HEK293 (cell line): Measurements from ENCODE around the gene MARCHF7.

ENCODE experiments used
- CTCF ChIA-PET: fragments of 350-600 bp; formaldehyde crosslinking; extraction: SDS; loops from one replicate; lab custom pipeline; 2021; ENCODE audit warnings: antibody characterized with exemption; lab: Yijun Ruan, JAX
- POLR2A ChIA-PET: fragments of 300-600 bp; formaldehyde crosslinking; extraction: SDS; loops from one replicate; lab custom pipeline; 2020; ENCODE audit warnings: antibody characterized with exemption, inconsistent platforms; lab: Yijun Ruan, JAX
- H3K27ac ChIP-seq: fragments of 200-500 bp; sonication (Bioruptor generic); 2 replicates; pipeline ENCODE4 v1.5.1; 2014; ENCODE audit warnings: low read depth, low read length, control low read depth, inconsistent platforms; ENCODE audit errors: extremely low read depth
- H3K36me3 ChIP-seq, 2 experiments: fragments of 200-500 bp in 1 of 2; sonication (Bioruptor generic) in 1 of 2; 1 replicate in 1 of 2; 2 replicates in 1 of 2; pipeline ENCODE4 v1.5.1; 2014 to 2017; ENCODE audit warnings: inconsistent platforms in 2 of 2, low read length in 2 of 2; ENCODE audit not compliant: control insufficient read depth in 2 of 2, insufficient read depth in 1 of 2
- H3K4me1 ChIP-seq: fragments of 200-500 bp; sonication (Bioruptor generic); 2 replicates; pipeline ENCODE4 v1.5.1; 2014; ENCODE audit warnings: mild to moderate bottlenecking, low read length, inconsistent platforms; ENCODE audit not compliant: control insufficient read depth, insufficient read depth
- H3K4me3 ChIP-seq: 2 replicates; pipeline ENCODE4 v1.5.1; 2011; ENCODE audit warnings: low read depth, mild to moderate bottlenecking, control low read depth, low read length, moderate library complexity
- H3K9me3 ChIP-seq: fragments of 200-500 bp; sonication (Bioruptor generic); 2 replicates; pipeline ENCODE4 v1.5.1; 2014; ENCODE audit warnings: low read depth, low read length, inconsistent platforms; ENCODE audit not compliant: control insufficient read depth, insufficient read depth
- CTCF ChIP-seq: fragments of 450-650 bp; formaldehyde crosslinking; IDR thresholded peaks from 2 replicates; pipeline ENCODE4 v1.5.1; 2016; ENCODE audit warnings: missing biosample characterization, missing genetic modification characterization
- FEZF1 ChIP-seq: fragments of 450-650 bp; formaldehyde crosslinking; IDR thresholded peaks from 2 replicates; pipeline ENCODE4 v1.5.1; 2016; ENCODE audit warnings: missing biosample characterization, missing genetic modification characterization
- GLIS1 ChIP-seq: fragments of 450-650 bp; formaldehyde crosslinking; IDR thresholded peaks from 2 replicates; pipeline ENCODE4 v1.5.1; 2016; ENCODE audit warnings: missing biosample characterization, missing genetic modification characterization
- GLIS2 ChIP-seq: fragments of 450-650 bp; formaldehyde crosslinking; IDR thresholded peaks from 2 replicates; pipeline ENCODE4 v1.5.1; 2016; ENCODE audit warnings: missing biosample characterization, missing genetic modification characterization
- SP7 ChIP-seq: fragments of 450-650 bp; formaldehyde crosslinking; IDR thresholded peaks from 2 replicates; pipeline ENCODE4 v1.5.1; 2016; ENCODE audit warnings: missing biosample characterization, missing genetic modification characterization
- YY1 ChIP-seq: fragments of 450-650 bp; formaldehyde crosslinking; IDR thresholded peaks from 2 replicates; pipeline ENCODE4 v1.5.1; 2018; ENCODE audit warnings: missing biosample characterization, missing genetic modification characterization
- ZBTB26 ChIP-seq: fragments of 450-650 bp; formaldehyde crosslinking; optimal IDR thresholded peaks from 2 replicates; pipeline ENCODE3; 2016; ENCODE audit warnings: missing biosample characterization, mild to moderate bottlenecking, missing genetic modification characterization
- ZBTB49 ChIP-seq: fragments of 450-650 bp; formaldehyde crosslinking; IDR thresholded peaks from 2 replicates; pipeline ENCODE4 v1.5.1; 2016; ENCODE audit warnings: missing biosample characterization, missing genetic modification characterization, low read depth
- ZNF114 ChIP-seq: fragments of 450-650 bp; formaldehyde crosslinking; IDR thresholded peaks from 2 replicates; pipeline ENCODE4 v1.5.0; 2017; ENCODE audit warnings: missing biosample characterization, missing genetic modification characterization
- ZNF239 ChIP-seq: fragments of 450-650 bp; formaldehyde crosslinking; IDR thresholded peaks from 2 replicates; pipeline ENCODE4 v1.5.1; 2016; ENCODE audit warnings: missing biosample characterization, missing genetic modification characterization
- ZNF248 ChIP-seq: fragments of 450-650 bp; formaldehyde crosslinking; IDR thresholded peaks from 2 replicates; pipeline ENCODE4 v1.5.1; 2017; ENCODE audit warnings: missing biosample characterization, missing genetic modification characterization
- ZNF292 ChIP-seq: fragments of 450-650 bp; formaldehyde crosslinking; IDR thresholded peaks from 2 replicates; pipeline ENCODE4 v1.5.1; 2016; ENCODE audit warnings: low read depth, missing biosample characterization, missing genetic modification characterization, borderline replicate concordance
- ZNF350 ChIP-seq: fragments of 450-650 bp; formaldehyde crosslinking; IDR thresholded peaks from 2 replicates; pipeline ENCODE4 v1.5.0; 2017; ENCODE audit warnings: missing biosample characterization, mild to moderate bottlenecking, missing genetic modification characterization
- ZNF398 ChIP-seq: fragments of 450-650 bp; formaldehyde crosslinking; IDR thresholded peaks from 2 replicates; pipeline ENCODE4 v1.5.1; 2017; ENCODE audit warnings: missing biosample characterization, missing genetic modification characterization
- ZNF488 ChIP-seq: fragments of 450-650 bp; formaldehyde crosslinking; IDR thresholded peaks from 2 replicates; pipeline ENCODE4 v1.5.1; 2016; ENCODE audit warnings: missing biosample characterization, missing genetic modification characterization
- ZNF544 ChIP-seq: fragments of 450-650 bp; formaldehyde crosslinking; IDR thresholded peaks from 2 replicates; pipeline ENCODE4 v1.5.0; 2017; ENCODE audit warnings: missing biosample characterization, missing genetic modification characterization
- ZNF561 ChIP-seq: fragments of 450-650 bp; IDR thresholded peaks from 2 replicates; pipeline ENCODE4 v1.5.1; 2018; ENCODE audit warnings: missing biosample characterization, missing genetic modification characterization, borderline replicate concordance
- ZNF610 ChIP-seq: fragments of 450-650 bp; formaldehyde crosslinking; IDR thresholded peaks from 2 replicates; pipeline ENCODE4 v1.5.1; 2016; ENCODE audit warnings: missing biosample characterization, missing genetic modification characterization, borderline replicate concordance
- ZNF626 ChIP-seq: fragments of 450-650 bp; sonication (Bioruptor Pico); formaldehyde crosslinking; IDR thresholded peaks from 2 replicates; pipeline ENCODE4 v1.5.1; 2018; ENCODE audit warnings: missing biosample characterization, missing genetic modification characterization, inconsistent platforms
- ZNF654 ChIP-seq: fragments of 450-650 bp; formaldehyde crosslinking; IDR thresholded peaks from 2 replicates; pipeline ENCODE4 v1.5.1; 2016; ENCODE audit warnings: low read depth, missing biosample characterization, missing genetic modification characterization
- ZNF76 ChIP-seq: fragments of 450-650 bp; formaldehyde crosslinking; IDR thresholded peaks from 2 replicates; pipeline ENCODE4; 2016; ENCODE audit warnings: low read depth, missing biosample characterization, missing genetic modification characterization, borderline replicate concordance

MARCHF7 gene

GRCh38 chr2:159671047-159671446, 41.3 kb upstream of the MARCHF7 start:
- no peaks in the 10 kb centered on the region for H3K9me3 ChIP-seq
- CTCF ChIA-PET, result no interaction called here
- POLR2A ChIA-PET, result interaction anchor here (0.8 kb wide), 1 partner anchor 41 kb away, joined by 3 read pairs; the partner anchor contains the start of gene MARCHF7
- H3K27ac ChIP-seq, result no peak overlapping the region
- H3K4me1 ChIP-seq, result no peaks in the 10 kb centered on the region
- TF ChIP-seq ZNF292 (no peak), ZNF114 (tag by site-specific recombination) (no peak)
- H3K4me3 ChIP-seq, result no peak overlapping the region
- no peaks in the 10 kb centered on the region for H3K36me3 ChIP-seq

GRCh38 chr2:159677654-159678053, 34.7 kb upstream of the MARCHF7 start:
- CTCF ChIA-PET, result interaction anchor here (0.6 to 1.4 kb wide), 3 partner anchors 22 to 237 kb away, joined by 3 to 4 read pairs (median 3); no protein-coding TSS in a partner anchor
- Histone ChIP-seq H3K9me3 (no peaks in the 10 kb centered on the region), H3K4me3 (no peak overlapping the region), H3K4me1 (no peaks in the 10 kb centered on the region), H3K36me3 (no peaks in the 10 kb centered on the region), H3K27ac (no peak overlapping the region)
- POLR2A ChIA-PET, result no interaction called here
- TF ChIP-seq CTCF (tag by site-specific recombination), result peak; percentile 13; the same call in 1 of the 2 replicates
- TF ChIP-seq ZNF654 (tag by site-specific recombination), result peak; percentile 12; the same call in 1 of the 2 replicates
- TF ChIP-seq ZBTB26, result no peak
- no peak for TF ChIP-seq ZNF76 (tag by site-specific recombination)
- TF ChIP-seq ZNF248 (tag by site-specific recombination), result no peak

- CTCF ChIA-PET, result interaction anchor here (0.6 to 1.0 kb wide), 3 partner anchors 29 to 1410 kb away, joined by 3 read pairs; no protein-coding TSS in a partner anchor
- Histone ChIP-seq H3K36me3 (no peaks in the 10 kb centered on the region), H3K27ac (no peak overlapping the region), H3K9me3 (no peaks in the 10 kb centered on the region), H3K4me1 (no peaks in the 10 kb centered on the region; the same call in 1 of the 2 replicates), H3K4me3 (no peak overlapping the region)
- no peak for TF ChIP-seq ZNF626 (tag by site-specific recombination)
- no peak for TF ChIP-seq ZNF398 (tag by site-specific recombination)
- TF ChIP-seq YY1 (tag by site-specific recombination), result no peak
- no peak for TF ChIP-seq SP7 (tag by site-specific recombination)
- no peak for TF ChIP-seq ZNF610
- POLR2A ChIA-PET, result no interaction called here
Observed at GRCh38 chr2:159680692-159681091, 31.6 kb upstream of the MARCHF7 start.

GRCh38 chr2:159683817-159684216, 28.5 kb upstream of the MARCHF7 start:
- Histone ChIP-seq H3K4me1 (no peaks in the 10 kb centered on the region; the same call in 1 of the 2 replicates), H3K27ac (no peak overlapping the region), H3K36me3 (no peaks in the 10 kb centered on the region), H3K4me3 (no peak overlapping the region), H3K9me3 (no peaks in the 10 kb centered on the region)
- POLR2A ChIA-PET, result interaction anchor here (1.6 kb wide), 1 partner anchor 28 kb away, joined by 4 read pairs; no protein-coding TSS in a partner anchor
- CTCF ChIA-PET, result no interaction called here
- TF ChIP-seq ZNF544 (tag by site-specific recombination) (no peak), ZNF488 (tag by site-specific recombination) (no peak), GLIS2 (tag by site-specific recombination) (no peak), ZBTB49 (tag by site-specific recombination) (no peak), ZNF561 (tag by site-specific recombination) (no peak), ZNF239 (tag by site-specific recombination) (no peak), ZNF350 (no peak), FEZF1 (tag by site-specific recombination) (no peak), GLIS1 (tag by site-specific recombination) (no peak)
